Stimulated activated CD8-positive, alpha-beta memory T cell treated with anti-CD3 and anti-CD28 coated beads, Interleukin-15, amount 100 ng/mL, for 24 hours (primary cell): ENCODE measurements around the gene SPTLC1.
"Not testable (repeated sequence)": the region's sequence is repeated elsewhere in the genome, so short reads cannot be mapped to it uniquely, and the experiment has no call there.

ENCODE experiments used
- DNase-seq: peaks from one replicate; pipeline ENCODE4 v3.0.0-alpha.2; 2020; ENCODE audit warnings: low read depth

SPTLC1 gene

DNA sequence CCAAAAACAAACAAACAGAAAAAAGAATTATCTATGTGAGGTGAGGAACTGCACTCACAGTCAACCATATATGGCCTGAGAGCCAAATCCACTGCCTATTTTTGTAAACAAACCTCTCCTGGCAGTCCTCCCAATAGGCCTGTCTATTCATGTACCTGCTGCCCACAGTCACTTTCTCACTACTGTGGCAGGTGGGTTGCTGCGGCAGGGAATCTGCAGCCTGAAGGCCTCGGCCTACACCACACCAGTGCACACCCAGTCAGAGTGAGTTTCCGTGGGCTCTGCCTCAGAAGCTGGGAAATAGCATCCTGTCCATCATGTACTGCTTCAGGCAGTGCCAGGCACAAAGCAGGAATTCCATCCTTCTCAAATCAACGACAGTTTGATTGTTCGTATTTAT lies 82.3 kb downstream of the SPTLC1 start:
- no peak for DNase-seq

DNA sequence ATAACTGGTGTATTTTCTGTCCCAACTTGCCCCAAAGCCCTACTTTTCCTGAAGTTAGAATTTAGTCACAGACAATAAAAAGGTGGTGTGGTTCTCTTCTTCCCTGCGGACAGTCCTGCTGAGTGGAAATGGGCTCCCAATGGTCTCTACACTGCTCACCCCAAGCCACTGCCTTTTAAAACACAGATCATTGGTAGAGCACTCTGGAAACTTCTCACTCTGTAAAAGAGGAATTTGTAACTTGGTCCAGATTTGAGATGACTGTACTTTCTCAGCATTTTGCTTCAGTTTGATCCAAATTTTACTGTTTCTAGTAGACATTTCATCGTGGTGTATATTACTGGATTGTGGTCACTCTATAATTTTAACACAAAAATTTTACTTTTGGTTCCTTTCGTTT lies 84.8 kb downstream of the SPTLC1 start:
- DNase-seq = no peak

DNA sequence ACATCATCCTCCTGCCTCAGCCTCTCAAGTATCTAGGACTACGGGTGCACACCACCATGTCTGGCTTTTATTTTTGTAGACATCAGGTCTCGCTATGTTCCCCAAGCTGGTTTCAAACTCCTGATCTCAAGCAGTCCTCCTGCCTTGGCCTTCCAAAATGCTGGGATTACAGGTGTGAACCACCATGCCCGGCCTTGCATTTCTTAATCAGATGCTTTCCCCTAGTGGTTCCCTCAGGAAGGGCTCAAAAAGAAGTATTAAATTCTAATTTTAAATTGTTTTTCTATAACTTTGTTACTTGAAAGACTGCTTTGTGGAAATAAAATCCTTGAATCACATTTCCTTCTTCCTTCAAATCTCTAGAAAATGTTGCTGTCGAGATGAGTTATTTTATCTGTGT lies 85.7 kb downstream of the SPTLC1 start:
- no peak for DNase-seq

DNA sequence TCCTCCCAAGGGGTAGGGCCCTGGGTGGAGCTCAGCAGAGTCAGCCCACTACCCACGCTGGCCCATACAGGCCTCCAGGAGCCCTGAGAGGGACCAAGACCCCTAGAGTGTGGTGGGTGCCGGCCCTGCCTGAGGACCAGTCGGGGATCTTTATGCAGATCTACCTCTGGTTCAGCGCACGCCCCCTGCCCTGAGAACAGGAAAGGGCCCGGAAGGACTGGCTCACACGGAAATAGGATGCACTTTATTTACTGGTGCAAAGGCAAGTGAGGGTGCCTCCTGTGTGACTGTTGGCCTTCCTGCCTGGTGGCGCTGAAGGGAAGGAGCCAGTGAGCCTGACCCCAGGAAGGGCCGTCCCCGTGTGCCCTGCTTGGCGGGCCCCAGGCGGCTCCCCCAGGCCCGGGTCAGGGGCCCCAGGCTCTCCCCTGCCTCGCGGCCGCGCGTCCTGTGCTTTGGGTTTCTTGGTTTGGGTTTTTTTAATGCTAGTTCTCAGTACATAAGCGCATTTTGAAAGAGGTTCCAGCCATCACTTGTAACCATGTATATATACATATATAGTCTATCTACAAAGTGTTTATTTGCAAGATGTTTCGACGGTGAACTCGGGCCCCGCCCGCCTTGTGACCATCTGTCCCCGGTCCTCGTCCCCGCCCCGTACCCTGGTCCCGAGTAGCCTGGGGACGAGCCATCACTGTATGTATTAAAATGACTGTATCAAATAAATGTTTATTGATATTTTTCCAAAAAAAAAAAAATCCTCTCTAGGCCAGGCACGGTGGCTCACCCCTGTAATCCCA lies 88.8 kb downstream of the SPTLC1 start:
- DNase-seq = no peak

DNA sequence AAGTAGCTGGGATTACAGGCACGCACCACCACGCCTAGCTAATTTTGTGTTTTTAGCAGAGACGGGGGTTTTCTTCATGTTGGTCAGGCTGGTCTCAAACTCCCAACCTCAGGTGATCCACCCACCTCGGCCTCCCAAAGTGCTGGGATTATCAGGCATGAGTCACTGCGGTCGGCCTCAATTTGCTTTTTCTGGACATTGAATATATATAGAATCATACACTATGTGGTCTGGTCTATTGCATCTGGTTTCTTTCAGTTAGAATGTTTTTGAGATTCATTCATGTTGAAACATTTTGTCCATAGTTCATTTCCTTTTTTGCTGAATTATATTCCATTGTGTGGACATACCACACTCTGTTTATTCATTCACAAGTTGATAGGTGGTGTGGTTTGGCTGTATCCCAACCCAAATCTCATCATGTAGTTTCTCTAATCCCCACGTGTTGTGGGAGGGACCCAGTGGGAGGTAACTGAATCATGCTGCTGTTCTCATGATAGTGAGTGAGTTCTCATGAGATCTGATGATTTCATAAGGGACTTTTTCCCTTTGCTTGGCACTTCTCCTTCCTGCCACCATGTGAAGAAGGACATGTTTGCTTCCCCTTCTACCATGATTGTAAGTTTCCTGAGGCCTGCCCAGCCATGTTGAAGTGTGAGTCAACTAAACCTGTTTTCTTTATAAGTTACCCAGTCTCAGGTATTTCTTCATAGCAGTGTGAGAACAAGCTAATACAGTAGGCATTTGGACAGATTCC lies 93.2 kb downstream of the SPTLC1 start:
- DNase-seq = not testable (repeated sequence)

DNA sequence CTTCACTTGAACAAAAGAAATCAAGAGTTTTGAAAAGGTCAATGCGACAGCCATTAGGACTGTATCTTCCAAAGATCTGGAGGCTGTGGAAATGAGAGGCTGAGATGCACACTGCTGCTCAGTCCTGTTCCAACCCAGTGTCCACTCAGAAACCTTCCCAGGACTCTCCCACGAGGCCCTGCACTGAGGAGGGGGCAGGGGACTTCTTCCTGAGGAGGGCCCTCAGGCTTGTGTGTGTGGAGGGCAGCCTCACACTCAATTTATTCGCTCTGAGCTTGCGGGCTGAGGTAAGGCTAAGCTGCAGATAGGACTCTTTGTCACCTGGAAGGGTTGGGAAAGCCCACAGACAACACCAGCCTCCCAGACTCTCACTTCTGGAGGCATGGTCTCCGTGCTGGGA lies 95.6 kb downstream of the SPTLC1 start:
- DNase-seq = no peak

DNA sequence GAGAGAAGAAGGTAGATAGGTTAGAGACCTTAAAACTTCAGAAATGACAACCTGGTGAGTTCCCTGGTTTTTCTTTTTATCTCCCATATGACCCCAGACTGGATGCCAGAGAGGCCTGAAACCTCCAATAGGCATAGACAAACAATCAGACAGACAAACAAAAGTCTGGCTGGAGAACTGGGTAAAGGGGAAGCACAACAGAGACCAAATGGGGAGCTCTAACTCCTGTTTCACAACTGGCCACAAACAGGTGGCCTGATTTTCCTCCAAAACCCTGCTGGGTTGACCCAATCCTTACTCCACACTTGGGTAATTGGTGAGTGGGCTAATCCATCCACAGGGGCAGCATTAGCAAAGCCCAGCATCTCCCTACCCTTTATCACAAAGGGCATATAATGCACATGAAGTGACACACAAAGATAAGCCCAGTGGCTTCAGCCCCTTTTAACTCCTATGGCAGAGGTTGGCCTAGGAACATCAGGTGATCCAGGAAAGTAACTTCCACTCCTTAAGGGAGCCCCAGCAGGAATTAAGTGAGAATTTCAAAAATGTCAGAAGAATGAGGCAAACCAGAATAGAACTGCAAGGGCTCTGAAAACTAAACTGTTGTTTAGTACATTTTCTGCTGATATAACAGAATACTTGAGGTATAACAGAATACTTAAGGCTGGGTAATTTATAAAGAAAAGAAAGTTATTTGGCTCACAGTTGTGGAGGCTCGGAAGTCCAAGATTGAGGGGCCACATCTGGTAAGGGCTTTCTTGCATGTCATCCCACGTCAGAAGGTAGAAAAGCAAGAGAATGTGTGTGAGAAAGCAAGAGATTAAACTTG lies 104.3 kb downstream of the SPTLC1 start:
- no peak for DNase-seq

DNA sequence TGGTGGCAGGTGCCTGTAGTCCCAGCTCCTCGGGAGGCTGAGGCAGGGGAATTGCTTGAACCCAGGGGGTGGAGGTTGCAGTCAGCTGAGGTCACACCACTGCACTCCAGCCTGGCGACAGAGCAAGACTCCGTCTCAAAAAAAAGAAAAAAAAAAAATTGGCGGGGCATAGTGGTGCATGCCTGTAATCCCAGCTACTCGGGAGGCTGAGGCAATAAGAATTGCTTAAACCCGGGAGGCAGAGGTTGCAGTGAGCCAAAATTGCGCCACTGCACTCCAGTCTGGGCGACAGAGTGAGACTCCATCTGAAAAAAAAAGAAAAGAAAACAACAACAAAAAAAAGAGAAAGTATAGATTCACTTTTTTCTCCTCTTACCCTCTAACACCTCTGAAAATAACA lies 105.0 kb downstream of the SPTLC1 start:
- DNase-seq = not testable (repeated sequence)

DNA sequence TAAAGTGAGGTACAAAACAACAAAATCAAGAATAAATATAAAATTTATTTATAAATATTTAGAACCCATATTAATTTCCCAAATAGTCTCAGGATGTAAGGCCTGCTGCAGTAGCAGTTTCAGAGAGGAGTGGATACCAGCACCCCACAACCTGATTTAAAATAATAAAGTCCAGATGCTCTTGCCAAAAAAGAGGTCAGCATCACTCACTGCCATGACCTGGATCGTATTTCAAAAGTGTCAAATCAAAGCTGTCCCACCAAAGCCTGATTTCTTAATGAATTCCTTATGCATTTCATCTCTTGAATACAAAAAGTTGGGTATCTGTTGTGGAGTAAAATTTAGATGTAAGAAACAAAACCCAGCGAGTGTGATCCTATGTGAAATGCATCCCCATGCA lies 107.2 kb downstream of the SPTLC1 start:
- no peak for DNase-seq

DNA sequence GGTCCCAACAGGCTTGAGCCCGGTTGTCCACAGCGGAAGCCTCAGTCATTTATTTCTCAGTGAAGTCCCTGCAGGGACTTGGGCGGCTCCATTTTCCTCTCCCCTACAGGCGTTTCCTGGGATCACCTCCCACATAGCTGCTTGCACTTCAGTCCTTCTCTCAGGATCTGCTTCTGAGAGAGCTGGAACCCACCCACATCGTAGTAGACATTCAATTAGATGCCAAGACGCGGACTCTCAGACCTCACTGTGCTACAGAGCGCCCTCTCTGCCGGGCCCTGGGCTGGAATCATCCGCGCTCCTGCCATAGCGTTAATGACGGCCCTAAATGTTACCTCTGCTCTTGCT lies 111.2 kb downstream of the SPTLC1 start:
- no peak for DNase-seq

DNA sequence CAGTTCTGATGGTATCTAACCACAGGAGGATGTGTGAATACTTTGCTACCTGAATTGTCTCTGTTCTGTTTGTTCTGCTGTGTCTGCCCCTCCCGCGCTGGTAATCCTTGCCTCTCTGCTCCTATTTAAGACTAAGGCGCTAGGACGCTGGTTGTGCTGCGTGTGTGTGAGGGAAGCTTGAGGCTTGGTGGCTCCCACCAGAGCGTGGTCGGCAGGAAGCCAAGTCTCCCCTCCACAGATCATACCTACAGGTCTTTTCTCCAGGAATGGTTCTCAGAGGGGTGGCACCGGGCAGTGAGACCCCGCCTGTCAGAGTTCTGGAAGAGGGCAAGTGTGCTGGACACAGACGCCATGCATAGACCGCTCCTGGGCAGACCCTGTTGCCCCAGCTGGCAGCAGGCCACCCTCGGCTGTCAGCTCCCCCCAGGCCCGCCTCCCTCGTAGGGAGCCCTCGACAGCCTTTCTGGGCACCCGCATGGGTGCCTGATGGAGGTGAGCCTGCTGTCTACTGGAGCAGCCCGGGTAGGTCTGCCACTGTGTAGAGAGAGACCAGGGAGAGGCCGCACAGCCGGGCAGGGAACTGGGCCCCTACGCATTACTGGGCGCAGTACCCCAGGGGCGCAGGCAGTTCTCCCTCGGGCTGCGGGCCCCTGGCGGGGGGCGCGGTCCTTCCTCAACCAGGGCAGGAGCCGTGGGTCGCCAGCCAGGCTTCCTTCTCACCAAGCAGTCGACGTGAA lies 111.7 kb downstream of the SPTLC1 start:
- no peak for DNase-seq

DNA sequence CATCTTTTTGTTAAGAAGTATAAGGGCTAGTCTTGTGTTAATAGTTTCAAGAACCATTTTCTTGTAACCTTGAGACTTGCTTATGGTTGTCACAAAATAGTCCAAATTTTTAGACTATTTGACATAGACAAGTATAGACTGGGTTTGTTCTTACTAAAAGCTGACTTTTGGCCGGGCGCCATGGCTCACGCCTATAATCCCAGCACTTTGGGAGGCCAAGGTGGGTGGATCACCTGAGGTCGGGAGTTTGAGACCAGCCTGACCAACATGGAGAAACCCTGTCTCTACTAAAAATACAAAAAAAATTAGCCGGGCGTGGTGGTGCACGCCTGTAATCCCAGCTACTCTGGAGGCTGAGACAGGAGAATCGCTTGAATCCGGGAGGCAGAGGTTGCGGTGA lies 113.3 kb downstream of the SPTLC1 start:
- DNase-seq = not testable (repeated sequence)

DNA sequence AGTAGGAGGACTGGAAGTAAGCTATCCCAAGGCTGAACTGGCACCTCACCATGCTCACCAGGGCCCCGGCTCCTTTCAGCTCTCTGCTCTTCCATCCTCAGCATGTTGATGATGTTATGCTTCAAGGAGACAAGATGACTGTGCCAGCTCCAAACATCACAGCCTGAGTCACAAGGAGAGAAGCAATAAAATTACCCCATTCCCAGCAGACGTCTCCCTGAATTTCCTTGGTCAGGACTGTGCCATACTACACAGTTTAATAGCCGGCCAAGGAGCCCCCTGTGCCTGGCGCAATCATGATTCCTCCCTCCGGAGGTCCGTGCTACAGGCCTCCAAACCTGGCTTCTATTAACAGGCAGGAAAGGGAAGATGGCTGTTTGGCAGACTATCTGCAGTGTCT lies 114.0 kb downstream of the SPTLC1 start:
- DNase-seq = no peak

DNA sequence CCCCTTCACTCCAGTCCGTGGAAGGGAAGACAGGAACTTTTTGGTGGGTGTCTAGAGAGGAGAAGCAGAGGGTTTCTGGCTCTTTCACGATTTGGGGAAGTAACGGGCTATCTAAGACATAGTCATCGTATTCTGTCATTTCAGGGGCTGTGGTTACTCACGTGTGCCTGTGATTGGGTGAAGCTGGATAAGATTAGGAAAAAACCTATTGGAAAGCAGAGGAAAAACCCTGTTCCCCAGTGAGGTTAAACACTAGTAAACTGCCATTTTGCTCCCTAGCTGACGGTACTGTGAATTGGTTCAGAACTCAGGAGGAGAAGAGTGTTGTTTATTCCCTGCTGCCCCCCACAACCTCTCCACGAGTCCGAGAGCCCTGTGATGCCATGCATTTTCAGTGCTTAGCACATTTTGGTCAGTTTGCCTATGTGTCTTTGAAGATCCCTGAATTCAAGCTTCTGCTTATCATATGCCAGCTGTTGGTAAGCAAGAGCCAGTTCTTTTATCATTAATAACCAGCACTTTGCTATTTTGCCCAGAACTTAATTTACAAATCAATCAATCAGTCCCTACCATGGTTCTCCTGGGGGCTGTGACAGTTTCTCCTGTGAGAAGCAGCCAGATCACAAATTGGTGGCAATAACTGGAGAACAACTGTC lies 120.1 kb downstream of the SPTLC1 start:
- no peak for DNase-seq

DNA sequence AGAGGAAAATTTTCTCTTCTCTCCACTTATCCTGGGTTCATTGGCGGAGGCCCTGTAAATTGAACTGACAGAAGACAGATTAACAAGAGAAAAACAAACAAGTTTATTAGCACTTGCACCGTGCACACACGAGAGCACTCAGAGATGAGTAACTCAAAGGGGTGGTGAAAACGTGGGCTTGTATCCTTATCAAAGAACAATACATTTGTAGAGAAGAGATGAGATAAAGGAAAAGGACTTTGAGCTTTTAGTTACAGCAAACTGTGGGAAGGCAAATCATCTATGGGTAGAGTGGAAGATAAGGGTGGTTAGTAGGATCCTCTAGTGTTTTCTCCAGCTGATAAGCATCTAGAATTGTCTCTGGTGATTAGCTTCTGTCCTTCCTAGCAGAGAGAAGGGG lies 120.8 kb downstream of the SPTLC1 start:
- DNase-seq = no peak

DNA sequence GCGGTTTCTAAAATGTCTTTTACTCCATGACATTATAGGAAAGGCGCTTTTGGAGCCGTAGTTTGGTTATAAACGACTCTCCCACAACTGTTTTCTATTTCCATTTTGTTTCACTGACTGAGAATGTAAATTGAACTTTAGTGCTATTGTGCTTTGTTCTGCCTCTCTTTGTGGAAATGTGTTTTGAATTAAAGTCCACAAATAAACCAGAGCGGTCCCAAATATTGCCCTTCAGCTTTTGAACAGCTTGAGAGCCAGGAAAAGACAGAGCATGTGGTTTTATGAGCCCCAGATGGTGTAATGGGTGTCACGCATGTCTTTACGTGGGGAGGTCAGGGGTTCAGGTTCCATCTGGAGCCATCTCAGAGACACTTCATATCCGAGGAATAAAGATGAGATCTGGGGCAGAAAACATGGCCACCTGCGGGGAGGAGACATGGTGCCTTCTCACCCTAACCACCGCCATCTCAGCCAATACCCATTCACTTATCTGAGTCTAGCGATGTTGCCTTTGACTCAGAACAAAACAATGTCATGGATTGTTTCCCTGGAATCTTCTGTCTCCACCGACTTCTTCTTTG lies 122.7 kb downstream of the SPTLC1 start:
- no peak for DNase-seq

DNA sequence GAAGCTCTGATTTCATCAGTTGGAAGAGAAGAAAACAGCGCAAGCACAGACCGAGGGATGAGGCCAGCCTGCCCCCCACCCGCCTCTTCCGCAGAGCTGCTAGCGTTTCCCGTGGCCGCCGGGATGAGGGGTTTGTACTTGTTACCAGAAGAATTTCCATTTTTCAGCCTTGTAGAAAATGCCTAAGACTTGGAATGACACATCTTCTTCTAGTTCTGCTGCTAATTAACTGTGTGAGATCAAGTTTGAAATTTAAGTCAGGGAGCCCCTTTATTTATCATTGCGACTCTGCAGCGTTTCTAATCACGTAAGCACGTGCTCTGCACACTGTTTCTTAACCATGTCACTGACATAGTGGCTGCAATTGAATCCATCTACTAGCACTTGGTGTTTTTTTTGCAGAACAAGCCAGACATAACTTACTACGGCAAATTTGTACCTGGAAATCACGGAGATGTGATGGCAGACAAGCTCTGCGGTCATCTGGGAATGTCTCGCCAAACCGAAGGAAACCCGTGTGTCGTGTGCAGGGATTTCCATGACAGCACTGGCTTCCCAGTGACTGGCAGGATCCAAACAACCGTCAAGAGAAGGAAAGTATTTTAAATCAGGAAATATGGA lies 123.4 kb downstream of the SPTLC1 start:
- DNase-seq = no peak

DNA sequence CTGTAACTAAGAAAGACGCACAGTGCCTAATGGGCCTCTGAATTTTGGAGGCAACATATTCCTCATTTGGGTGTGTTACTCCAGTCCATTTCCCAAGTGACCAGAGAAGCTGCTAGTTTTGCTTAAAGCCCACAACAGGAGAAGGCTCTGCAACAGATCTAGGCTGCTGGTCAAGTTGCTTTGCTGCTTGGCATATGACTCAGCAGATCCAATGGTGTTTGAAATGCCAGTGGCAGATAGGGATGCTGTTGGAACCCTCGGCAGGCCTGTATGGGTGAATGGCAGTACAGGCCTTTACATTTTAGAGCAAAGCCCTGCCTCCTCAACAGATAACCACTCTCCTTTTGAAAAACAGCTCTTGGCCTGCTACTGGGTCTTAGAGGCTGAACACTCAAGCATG lies 129.0 kb downstream of the SPTLC1 start:
- DNase-seq = no peak

DNA sequence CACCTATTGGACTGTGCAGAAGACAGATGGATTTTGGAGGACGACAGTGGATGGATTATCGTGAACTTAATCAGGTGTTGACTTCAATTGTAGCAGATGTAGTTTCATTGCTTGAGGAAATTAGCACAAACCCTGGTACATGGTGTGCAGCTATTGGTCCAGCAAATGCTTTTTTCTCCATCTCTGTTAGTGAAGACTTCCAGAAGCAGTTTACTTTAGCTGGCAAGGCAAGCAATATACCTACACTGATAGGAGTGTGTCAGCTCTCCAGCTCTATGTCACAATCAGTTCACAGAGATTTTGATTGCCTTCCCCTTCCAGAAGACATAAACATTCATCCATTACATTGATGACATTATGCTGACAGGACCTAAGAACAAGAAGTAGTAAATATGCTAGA lies 129.5 kb downstream of the SPTLC1 start:
- no peak for DNase-seq
